GM12872 (cell line): ENCODE results near the gene INAFM2.

ENCODE experiments used
- CTCF ChIP-seq: IDR thresholded peaks from 3 replicates; pipeline ENCODE4 v1.5.1; 2011; ENCODE audit warnings: low read depth, mild to moderate bottlenecking, low read length, moderate library complexity; ENCODE audit not compliant: insufficient read depth

Gene INAFM2

GRCh38 chr15:40344217-40344616, 20.7 kb downstream of the INAFM2 start:
- no peak for TF ChIP-seq CTCF

GRCh38 chr15:40344631-40345120, 21.2 kb downstream of the INAFM2 start:
- peak; percentile 92 for TF ChIP-seq CTCF

- no peak for TF ChIP-seq CTCF
Measured at GRCh38 chr15:40345225-40345866, 21.9 kb downstream of the INAFM2 start.

- no peak for TF ChIP-seq CTCF
Measured at GRCh38 chr15:40345867-40346578, 22.5 kb downstream of the INAFM2 start.

- TF ChIP-seq CTCF, result no peak
Measured at GRCh38 chr15:40346579-40347558, 23.4 kb downstream of the INAFM2 start.

- no peak for TF ChIP-seq CTCF
Measured at GRCh38 chr15:40347559-40348473, 24.3 kb downstream of the INAFM2 start.
